Brain microvascular endothelial cell (primary cell): ENCODE data around the gene SMIM20.

ENCODE experiments used
- DNase-seq: peaks from one replicate; pipeline ENCODE4 v3.0.0-alpha.2; 2020
- H3K27ac ChIP-seq: fragments of 250-450 bp; sonication (Bioruptor Pico); 2 replicates; pipeline ENCODE4 v1.5.1; 2020; ENCODE audit warnings: mild to moderate bottlenecking, moderate library complexity
- H3K27me3 ChIP-seq: fragments of 250-450 bp; sonication (Bioruptor Pico); replicated peaks from 2 replicates; pipeline ENCODE4 v1.5.1; 2020; ENCODE audit warnings: mild to moderate bottlenecking
- H3K36me3 ChIP-seq: fragments of 250-450 bp; sonication (Bioruptor Pico); replicated peaks from 2 replicates; pipeline ENCODE4 v1.5.1; 2020; ENCODE audit warnings: mild to moderate bottlenecking
- H3K4me3 ChIP-seq: 2 replicates; pipeline ENCODE4 v1.5.1; 2011; ENCODE audit warnings: low read depth, mild to moderate bottlenecking, control low read depth, low read length, moderate library complexity
- CTCF ChIP-seq: IDR thresholded peaks from 2 replicates; pipeline ENCODE4 v1.5.1; 2011; ENCODE audit warnings: low read depth, mild to moderate bottlenecking, moderate library complexity, low read length, control low read depth, inconsistent platforms; ENCODE audit errors: missing control alignments
- in situ Hi-C: cut with HindIII; loops from 2 replicates; pipeline ENCODE4 v1.10.0; 2017; ENCODE audit warnings: low sequenced_read_pairs, low pct_ligation_motif_present

The SMIM20 gene

GRCh38 chr4:25962393-25962792 lies 48.4 kb downstream of the SMIM20 start:
- TF ChIP-seq CTCF, result no peak
- no peak overlapping the region for H3K4me3 ChIP-seq
- H3K27ac ChIP-seq, result no peak overlapping the region
- in situ Hi-C loops, result no loop called here
- H3K36me3 ChIP-seq, result no peaks in the 10 kb centered on the region
- no peak for DNase-seq
- H3K27me3 ChIP-seq, result no peaks in the 10 kb centered on the region

DNA sequence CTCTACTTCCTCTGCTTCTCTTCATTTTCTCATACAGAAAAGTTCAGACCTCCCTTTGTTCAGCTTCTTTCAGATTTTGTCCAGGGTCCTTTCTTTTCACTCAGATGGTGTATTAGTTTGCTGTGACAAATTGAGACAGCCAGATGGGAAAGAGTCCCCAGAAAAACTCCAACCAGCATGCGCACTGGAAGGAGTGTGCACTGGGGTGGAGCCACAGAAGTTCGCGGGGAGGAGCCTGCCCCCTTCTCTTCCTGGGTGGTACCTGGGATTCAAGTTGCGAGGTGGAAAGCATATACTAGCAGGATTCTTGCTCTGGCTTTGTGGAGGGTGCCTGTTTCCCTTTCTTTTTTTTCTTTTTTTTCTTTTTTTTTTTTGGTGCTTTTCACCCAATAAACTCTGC lies 51.6 kb downstream of the SMIM20 start:
- Histone ChIP-seq H3K4me3 (no peak overlapping the region), H3K27me3 (no peaks in the 10 kb centered on the region), H3K36me3 (no peaks in the 10 kb centered on the region), H3K27ac (no peak overlapping the region)
- in situ Hi-C loops, result no loop called here
- no peak for DNase-seq
- no peak for TF ChIP-seq CTCF

DNA sequence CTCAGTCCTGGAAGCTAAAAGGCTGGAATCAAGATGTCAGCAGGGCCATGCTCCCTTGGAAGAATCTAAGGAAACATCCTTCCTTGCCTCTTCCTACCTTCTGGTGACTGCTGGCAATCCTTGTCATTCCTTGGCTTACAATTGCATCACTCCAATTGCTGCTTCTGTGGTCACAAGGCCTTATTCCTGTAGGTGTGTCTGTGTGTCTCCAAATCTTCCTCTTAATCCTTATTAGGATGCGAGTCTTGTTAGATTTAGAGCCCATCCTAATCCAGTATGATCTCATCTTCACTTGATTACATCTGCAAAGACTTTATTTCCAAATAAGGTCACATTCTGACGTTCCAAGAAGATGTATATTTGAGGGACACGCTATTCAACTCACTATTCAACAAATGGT lies 52.2 kb downstream of the SMIM20 start:
- Histone ChIP-seq H3K36me3 (no peaks in the 10 kb centered on the region), H3K27ac (no peak overlapping the region), H3K4me3 (no peak overlapping the region), H3K27me3 (no peaks in the 10 kb centered on the region)
- no peak for DNase-seq
- TF ChIP-seq CTCF, result no peak
- in situ Hi-C loops, result no loop called here

DNA sequence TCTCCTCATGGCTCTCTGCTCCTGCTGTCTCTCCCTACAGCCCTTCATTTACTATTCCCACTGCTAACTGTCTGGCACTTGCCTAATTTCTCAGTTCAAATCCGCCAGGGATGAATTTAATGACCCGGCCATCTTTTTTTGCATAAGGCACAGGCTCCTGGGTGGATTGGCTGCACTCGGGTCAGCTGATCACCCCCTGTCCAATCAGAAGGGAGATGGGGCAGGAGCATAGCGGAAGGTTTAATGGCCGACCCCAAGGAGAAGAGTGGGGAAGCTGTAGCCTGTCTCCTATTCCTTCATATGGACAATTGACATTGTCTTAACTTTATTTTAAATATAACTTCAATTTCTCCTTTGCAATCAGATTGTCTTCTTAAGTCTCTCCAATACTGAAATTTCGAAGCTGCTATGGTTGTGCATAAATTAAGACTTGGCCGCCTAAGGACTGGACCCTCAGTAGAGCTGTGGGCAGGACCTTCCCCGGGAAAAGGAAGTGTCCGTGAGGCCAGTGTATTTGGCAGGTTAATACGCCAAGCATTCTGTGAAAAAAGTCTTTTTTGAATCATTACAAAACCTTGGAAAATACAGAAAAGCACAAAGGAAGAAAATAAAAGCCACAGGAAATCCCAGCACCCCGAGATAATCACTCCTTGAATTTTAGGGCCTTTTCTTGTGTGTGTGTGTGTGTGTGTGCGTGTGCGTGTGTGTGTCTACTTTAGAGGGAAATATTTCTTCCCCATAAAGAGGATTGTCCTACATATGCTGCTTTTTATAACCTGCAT lies 55.5 kb downstream of the SMIM20 start:
- Histone ChIP-seq H3K27ac (no peak overlapping the region), H3K27me3 (no peaks in the 10 kb centered on the region), H3K4me3 (no peak overlapping the region), H3K36me3 (no peaks in the 10 kb centered on the region)
- no peak for DNase-seq
- in situ Hi-C loops, result no loop called here
- TF ChIP-seq CTCF, result no peak

- no peak for DNase-seq
These were observed 56.2 kb downstream of the SMIM20 start for GRCh38 chr4:25970226-25970675.

More at GRCh38 chr4:25970226-25970675, 56.2 kb downstream of the SMIM20 start:
- Histone ChIP-seq H3K27me3 (no peaks in the 10 kb centered on the region), H3K36me3 (no peaks in the 10 kb centered on the region), H3K4me3 (no peak overlapping the region), H3K27ac (no peak overlapping the region)
- TF ChIP-seq CTCF, result no peak
- in situ Hi-C loops, result no loop called here
